H1 (cell line): ENCODE measurements around the gene BEST1. TPM values are rescaled to one million over a fixed set of nuclear protein-coding genes. Genes with fewer than 3 reads are reported as not detected.

Source experiments
- CTCF ChIA-PET: fragments of 300-600 bp; sonication (Branson Sonifier 250); formaldehyde crosslinking; loops from one replicate; lab custom pipeline; 2021; ENCODE audit not compliant: partially characterized antibody; lab: Charles Lee
- POLR2A ChIA-PET: fragments of 300-600 bp; sonication (Branson Sonifier 250); formaldehyde crosslinking; loops from one replicate; lab custom pipeline; 2021; ENCODE audit warnings: inconsistent platforms; ENCODE audit not compliant: partially characterized antibody; lab: Charles Lee
- DNase-seq, 2 experiments: peaks; one replicate each; pipeline versions ENCODE4 v3.0.0 to v3.0.0-alpha.2; 2010 to 2022; ENCODE audit warnings: low spot score in 2 of 2, low read depth in 1 of 2, mixed read lengths in 1 of 2
- FAIRE-seq: peaks from 2 replicates; lab custom pipeline; 2011; peaks lifted over from hg19 to GRCh38; lab: Jason Lieb, UNC
- H2AFZ ChIP-seq: 2 replicates; pipeline ENCODE4 v1.8.1; 2012; ENCODE audit warnings: low read length, inconsistent platforms
- H2AK5ac ChIP-seq: 2 replicates; pipeline ENCODE4 v1.6.1; 2013; ENCODE audit warnings: low read depth, low read length
- H2BK120ac ChIP-seq: replicated peaks from 2 replicates; pipeline ENCODE3; 2013; ENCODE audit warnings: low read depth, low read length, inconsistent platforms
- H2BK12ac ChIP-seq: 2 replicates; pipeline ENCODE4 v1.6.1; 2013; ENCODE audit warnings: low read depth, low read length
- H2BK15ac ChIP-seq: 2 replicates; pipeline ENCODE4 v1.6.1; 2013; ENCODE audit warnings: low read length
- H2BK20ac ChIP-seq: 2 replicates; pipeline ENCODE4 v1.6.1; 2013; ENCODE audit warnings: low read length
- H2BK5ac ChIP-seq: 2 replicates; pipeline ENCODE4 v1.6.1; 2013; ENCODE audit warnings: low read depth, low read length
- H3K14ac ChIP-seq: 2 replicates; pipeline ENCODE4 v1.6.1; 2013; ENCODE audit warnings: inconsistent platforms; ENCODE audit not compliant: insufficient read length
- H3K18ac ChIP-seq: 2 replicates; pipeline ENCODE4 v1.6.1; 2013; ENCODE audit warnings: low read length; ENCODE audit errors: extremely low read depth
- H3K23ac ChIP-seq: 2 replicates; pipeline ENCODE4 v1.6.1; 2013; ENCODE audit warnings: inconsistent platforms; ENCODE audit not compliant: insufficient read length
- H3K23me2 ChIP-seq: 2 replicates; pipeline ENCODE4 v1.6.1; 2013; ENCODE audit warnings: low read depth, low read length
- H3K27ac ChIP-seq: 2 replicates; pipeline ENCODE4 v1.6.1; 2011; ENCODE audit warnings: low read depth, low read length, inconsistent platforms
- H3K27me3 ChIP-seq, 4 experiments: replicated peaks in 1 of 4; 1 replicate in 1 of 4; 2 replicates in 3 of 4; pipeline versions ENCODE4 v1.6.1 to v1.8.1; 2011 to 2013; ENCODE audit warnings: low read length in 3 of 4, mild to moderate bottlenecking in 3 of 4, inconsistent platforms in 2 of 4, mixed read lengths in 2 of 4, moderate library complexity in 1 of 4; ENCODE audit not compliant: control insufficient read depth in 3 of 4, insufficient read depth in 3 of 4; ENCODE audit errors: extremely low read depth in 1 of 4
- H3K36me3 ChIP-seq, 4 experiments: 2 replicates each; pipeline versions ENCODE4 v1.6.1 to v1.8.1; 2011 to 2013; ENCODE audit warnings: mild to moderate bottlenecking in 4 of 4, low read length in 3 of 4, moderate library complexity in 2 of 4, control low read depth in 1 of 4, inconsistent platforms in 1 of 4; ENCODE audit not compliant: insufficient read depth in 4 of 4, control insufficient read depth in 2 of 4
- H3K4ac ChIP-seq: replicated peaks from 2 replicates; pipeline ENCODE3; 2013; ENCODE audit warnings: low read length, low read depth, mixed read lengths, inconsistent platforms; ENCODE audit not compliant: insufficient read length
- H3K4me1 ChIP-seq, 4 experiments: replicated peaks in 1 of 4; 1 replicate in 1 of 4; 2 replicates in 3 of 4; pipeline versions ENCODE4 v1.6.1 to v1.8.1; 2011 to 2013; ENCODE audit warnings: low read length in 3 of 4, inconsistent platforms in 2 of 4, mixed read lengths in 1 of 4; ENCODE audit not compliant: insufficient read depth in 4 of 4, control insufficient read depth in 3 of 4
- H3K4me2 ChIP-seq, 2 experiments: 2 replicates each; pipeline versions ENCODE4 v1.6.1 to v1.8.1; 2011 to 2013; ENCODE audit warnings: low read depth in 2 of 2, low read length in 2 of 2, control low read depth in 1 of 2, inconsistent platforms in 1 of 2, mild to moderate bottlenecking in 1 of 2; ENCODE audit not compliant: insufficient read depth in 1 of 2
- H3K4me3 ChIP-seq, 4 experiments: fragments of 200-600, 300-600 bp in 1 of 4; sonication (generic), shearing (Covaris generic), sonication (Bioruptor Twin) in 1 of 4; 2 replicates each; pipeline versions ENCODE4 v1.5.1 to v1.8.1; 2011 to 2016; ENCODE audit warnings: low read length in 4 of 4, low read depth in 3 of 4, control low read depth in 2 of 4, inconsistent platforms in 2 of 4, mild to moderate bottlenecking in 2 of 4, mixed read lengths in 1 of 4, moderate library complexity in 1 of 4; ENCODE audit not compliant: insufficient read depth in 2 of 4; ENCODE audit errors: extremely low read depth in 1 of 4
- H3K56ac ChIP-seq: replicated peaks from 2 replicates; pipeline ENCODE3; 2013; ENCODE audit warnings: low read depth, mild to moderate bottlenecking, mixed read lengths, low read length, inconsistent platforms; ENCODE audit not compliant: insufficient read length
- H3K79me1 ChIP-seq: 2 replicates; pipeline ENCODE4 v1.6.1; 2013; ENCODE audit warnings: low read depth, low read length, control low read depth
- H3K79me2 ChIP-seq, 2 experiments: 2 replicates each; pipeline versions ENCODE4 v1.6.1 to v1.8.1; 2012 to 2013; ENCODE audit warnings: low read length in 2 of 2, mild to moderate bottlenecking in 2 of 2, inconsistent platforms in 1 of 2; ENCODE audit not compliant: insufficient read depth in 2 of 2, control insufficient read depth in 1 of 2
- H3K9ac ChIP-seq, 4 experiments: replicated peaks in 1 of 4; 1 replicate in 1 of 4; 2 replicates in 3 of 4; pipeline versions ENCODE4 v1.6.1 to v1.8.1; 2011 to 2013; ENCODE audit warnings: low read depth in 3 of 4, low read length in 3 of 4, control low read depth in 2 of 4, mild to moderate bottlenecking in 2 of 4, moderate library complexity in 2 of 4, inconsistent platforms in 1 of 4; ENCODE audit errors: extremely low read depth in 1 of 4
- H3K9me3 ChIP-seq, 2 experiments: 2 replicates each; pipeline versions ENCODE4 v1.6.1 to v1.8.1; 2012 to 2013; ENCODE audit warnings: mild to moderate bottlenecking in 2 of 2, moderate library complexity in 2 of 2, control low read depth in 1 of 2, inconsistent platforms in 1 of 2, low read depth in 1 of 2, low read length in 1 of 2, mixed read lengths in 1 of 2; ENCODE audit not compliant: insufficient read depth in 2 of 2
- H4K20me1 ChIP-seq, 2 experiments: replicated peaks in 1 of 2; 2 replicates each; pipeline versions ENCODE3 to v1.8.1; 2011 to 2013; ENCODE audit warnings: inconsistent platforms in 2 of 2, low read length in 2 of 2, mild to moderate bottlenecking in 1 of 2; ENCODE audit not compliant: insufficient read depth in 2 of 2, control insufficient read depth in 1 of 2
- H4K5ac ChIP-seq: 2 replicates; pipeline ENCODE4 v1.6.1; 2013; ENCODE audit warnings: low read length, low read depth, mixed read lengths, inconsistent platforms; ENCODE audit not compliant: insufficient read length
- H4K8ac ChIP-seq: 2 replicates; pipeline ENCODE4 v1.8.0; 2013; ENCODE audit warnings: mild to moderate bottlenecking, moderate library complexity, low read length, inconsistent platforms; ENCODE audit not compliant: insufficient read depth; ENCODE audit errors: extremely low read depth
- H4K91ac ChIP-seq: replicated peaks from 2 replicates; pipeline ENCODE3; 2013; ENCODE audit warnings: low read length, mixed read lengths, inconsistent platforms; ENCODE audit not compliant: insufficient read length
- CBX8 ChIP-seq: fragments of 300-800, 300-1000 bp; sonication (generic); IDR thresholded peaks from 2 replicates; pipeline ENCODE4 v1.7.1; 2016; ENCODE audit warnings: low read depth, low read length, borderline replicate concordance
- WGBS, 2 experiments: shearing (Covaris generic) in 1 of 2; methylation state at CpG; one replicate each; pipeline versions ENCODE4 v1.1.6 to v1.1.7; 2013 to 2015; ENCODE audit warnings: low lambda C conversion rate in 2 of 2, mixed read lengths in 2 of 2, inconsistent platforms in 1 of 2, low coverage in 1 of 2, missing lambda C conversion rate in 1 of 2; ENCODE audit not compliant: insufficient replicate concordance in 2 of 2, insufficient coverage in 1 of 2, insufficient read length in 1 of 2; ENCODE audit errors: extremely low coverage in 1 of 2, missing lambda C conversion rate in 1 of 2; 5-methylcytosine and 5-hydroxymethylcytosine counted together
- polyA plus RNA-seq, 7 experiments: library from polyadenylated mRNA; depleted of rRNA in 3 of 7; stranded (reverse) in 5 of 7; unstranded in 2 of 7; fragments of >200 nt in 5 of 7; fragments of 200-250 nt in 2 of 7; gene quantifications; 1 replicate in 5 of 7; 2 replicates in 1 of 7; 4 replicates in 1 of 7; pipeline versions ENCODE4 v1.2.1 to v1.2.3, GENCODE V29; 2011 to 2013; ENCODE audit warnings: missing spikeins in 2 of 7, mixed read lengths in 2 of 7
- total RNA-seq: library from RNA; stranded (reverse); fragmentation: NEBNext Ultra II Directional; extraction: Animal tissue kit (Norgen Biotek cat#: 25700); gene quantifications from 2 replicates; pipeline ENCODE4 v1.2.1, GENCODE V29; 2021

BEST1 gene
- total and polyA plus RNA-seq, 2 of the 8 experiments (the other 6 are each of a cell fraction or from before 2014, with no cell fraction given): 0.22 to 0.62 TPM

DNA sequence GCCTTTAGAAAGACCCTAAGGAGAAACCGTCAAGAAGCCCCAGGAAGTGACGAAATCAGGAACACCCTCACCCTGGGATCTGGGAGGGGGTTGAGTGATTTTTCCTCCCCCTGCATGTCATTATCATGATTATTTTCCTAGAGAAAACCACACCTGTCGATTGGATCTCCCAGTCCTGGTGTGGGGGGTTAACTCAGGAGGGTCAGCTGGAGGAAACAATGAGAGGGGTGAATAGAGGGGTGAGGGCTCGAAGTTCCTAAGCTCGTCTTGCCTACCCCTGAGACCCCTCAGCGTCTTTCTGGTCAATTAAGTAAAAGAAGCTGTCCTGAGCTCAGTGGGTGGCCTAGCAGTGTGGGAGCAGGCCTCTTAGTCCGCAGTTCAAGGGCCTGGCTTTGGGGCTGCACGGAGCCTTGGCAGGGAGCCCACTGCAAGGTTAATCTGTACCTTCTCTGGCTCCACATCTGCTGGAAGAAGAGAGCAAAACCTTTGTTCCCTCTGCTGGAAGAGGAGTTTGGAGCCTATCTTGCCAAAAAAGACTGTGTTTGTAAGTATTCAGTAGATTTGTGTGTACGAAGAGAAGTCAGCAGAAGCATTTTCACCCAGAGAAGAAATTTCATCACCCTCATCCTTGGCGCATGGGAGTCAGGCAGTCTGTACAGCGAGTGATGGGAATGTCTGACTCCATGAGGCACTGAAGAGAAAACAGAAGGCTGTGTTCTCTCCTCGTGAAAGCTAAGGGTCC lies 51.5 kb downstream of the BEST1 start:
- DNase-seq (no peak), FAIRE-seq (no peak)
- Histone ChIP-seq H3K36me3 (no peaks in the 10 kb centered on the region), H3K14ac (no peak overlapping the region), H2AFZ (peak overlapping the region; percentile 60; the same call in 1 of the 2 replicates), H3K79me1 (no peaks in the 10 kb centered on the region), H2BK5ac (peak overlapping the region; percentile 88; the same call in 1 of the 2 replicates), H3K56ac (no peak overlapping the region), H4K5ac (no peak overlapping the region), H3K79me2 (no peaks in the 10 kb centered on the region), H3K9ac (no peak overlapping the region), H3K23ac (no peak overlapping the region), H3K18ac (peak overlapping the region; percentile 71; the same call in 1 of the 2 replicates), H4K20me1 (no peaks in the 10 kb centered on the region), H2BK20ac (peak overlapping the region; percentile 52; the same call in 1 of the 2 replicates), H3K27me3 (no peaks in the 10 kb centered on the region), H4K8ac (no peak overlapping the region), H3K27ac (0 out of 2 replicates have a peak overlapping the region, but pooled peaks have one; percentile 3), H3K4me3 (no peak overlapping the region), H2BK120ac (no peak overlapping the region), H2BK12ac (peak overlapping the region; percentile 85), H3K4me2 (no peak overlapping the region), H3K23me2 (no peaks in the 10 kb centered on the region; the same call in 1 of the 2 replicates), H2BK15ac (no peak overlapping the region), H3K4me1 (peaks cover 3 to 19% (median 6%) of the 10 kb centered on the region in 4 experiments), H3K9me3 (no peaks in the 10 kb centered on the region), H4K91ac (no peak overlapping the region), H3K4ac (no peak overlapping the region), H2AK5ac (no peak overlapping the region)
- ChIA-PET POLR2A (interaction anchor here (1.1 to 2.8 kb wide), 6 partner anchors 9 to 38 kb away, joined by 3 to 15 read pairs (median 4); partner anchors contain the start of gene FTH1), CTCF (interaction anchor here (0.6 to 1.5 kb wide), 3 partner anchors 53 to 118 kb away, joined by 3 read pairs; no protein-coding TSS in a partner anchor)
- 80% methylated on average over 12 of the region's 12 CpGs; no CpG with 5 or more reads in 1 of the 2 experiments for WGBS, 2 experiments
- no peak for TF ChIP-seq CBX8
